Karpas-422 (cell line): Measurements from ENCODE around the gene GTSF1L. TPM values are rescaled to one million over a fixed set of nuclear protein-coding genes. Genes with fewer than 3 reads are reported as not detected.
"Not testable (repeated sequence)": the region's sequence is repeated elsewhere in the genome, so short reads cannot be mapped to it uniquely, and the experiment has no call there.

Source experiments
- DNase-seq: peaks from one replicate; pipeline ENCODE4 v3.0.0-alpha.2; 2015
- H2AFZ ChIP-seq: fragments of 200-600 bp; sonication (generic); 2 replicates; pipeline ENCODE4 v1.6.1; 2014; ENCODE audit warnings: antibody characterized with exemption, low read length, mixed read lengths
- H3K27ac ChIP-seq: fragments of 200-600 bp; sonication (generic); 2 replicates; pipeline ENCODE4 v1.5.1; 2014; ENCODE audit warnings: mild to moderate bottlenecking, low read length, moderate library complexity
- H3K27me3 ChIP-seq: fragments of 200-600 bp; sonication (generic); 2 replicates; pipeline ENCODE4 v1.6.1; 2014; ENCODE audit warnings: low read length, mixed read lengths
- H3K36me3 ChIP-seq: fragments of 200-600 bp; sonication (generic); 2 replicates; pipeline ENCODE4 v1.6.1; 2014; ENCODE audit warnings: low read length, mixed read lengths; ENCODE audit not compliant: insufficient read depth
- H3K4me1 ChIP-seq: fragments of 200-600 bp; sonication (generic); 2 replicates; pipeline ENCODE4 v1.6.1; 2014; ENCODE audit warnings: mild to moderate bottlenecking, low read length, mixed read lengths
- H3K4me2 ChIP-seq: fragments of 200-600 bp; sonication (generic); 2 replicates; pipeline ENCODE4 v1.6.1; 2014; ENCODE audit warnings: low read length, low read depth, mild to moderate bottlenecking; ENCODE audit not compliant: poor library complexity, severe bottlenecking
- H3K4me3 ChIP-seq: fragments of 200-600 bp; sonication (generic); 2 replicates; pipeline ENCODE4 v1.5.1; 2014; ENCODE audit warnings: mild to moderate bottlenecking, antibody characterized with exemption, low read length, mixed read lengths
- H3K79me2 ChIP-seq: fragments of 200-600 bp; sonication (generic); 2 replicates; pipeline ENCODE4 v1.6.1; 2014; ENCODE audit warnings: mild to moderate bottlenecking, low read length, mixed read lengths
- H3K9ac ChIP-seq: fragments of 200-600 bp; sonication (generic); 2 replicates; pipeline ENCODE4 v1.6.0; 2014; ENCODE audit warnings: low read length
- H3K9me2 ChIP-seq: fragments of 200-600 bp; sonication (generic), shearing (Covaris generic); replicated peaks from 2 replicates; pipeline ENCODE4 v1.6.0; 2014; ENCODE audit warnings: mild to moderate bottlenecking, low read length, moderate library complexity; ENCODE audit not compliant: insufficient read depth
- H3K9me3 ChIP-seq: fragments of 300-700, 200-600 bp; sonication (generic); 2 replicates; pipeline ENCODE4 v1.6.1; 2014; ENCODE audit warnings: low read length, mixed read lengths
- H4K20me1 ChIP-seq: fragments of 200-600 bp; sonication (generic); 2 replicates; pipeline ENCODE4 v1.6.1; 2014; ENCODE audit warnings: mild to moderate bottlenecking, antibody characterized with exemption, low read length, low read depth; ENCODE audit not compliant: insufficient read depth
- total RNA-seq: library from RNA; depleted of rRNA; stranded (reverse); fragments of >200 nt; shearing (Covaris generic); gene quantifications from 2 replicates; pipeline ENCODE4 v1.2.3, GENCODE V29; 2014; ENCODE audit warnings: low replicate concordance

GTSF1L gene
- total RNA-seq, 1 experiment from 2014 or later: not detected

DNA sequence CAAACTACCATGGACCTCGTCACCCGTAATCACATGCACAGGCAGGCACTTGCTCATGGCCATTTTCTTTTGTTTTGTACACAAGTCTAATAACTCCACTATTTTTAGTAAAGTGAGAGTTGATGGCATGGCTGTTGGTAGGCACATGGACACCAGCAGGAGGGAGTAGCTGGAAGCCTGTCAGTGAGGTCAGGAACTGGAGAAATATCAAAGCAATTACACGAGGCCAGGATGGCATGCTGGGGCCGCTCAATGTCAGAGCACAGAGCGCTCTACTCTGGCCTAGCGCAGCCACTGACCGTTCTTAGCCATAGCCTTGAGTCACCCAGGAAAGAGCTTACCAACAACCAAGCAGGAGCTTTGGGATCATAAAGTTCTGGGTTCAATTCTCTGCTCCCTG is 36.1 kb upstream of the GTSF1L start:
- Histone ChIP-seq H3K79me2 (no peaks in the 10 kb centered on the region), H3K9ac (no peak overlapping the region), H3K27ac (no peak overlapping the region), H3K36me3 (no peaks in the 10 kb centered on the region), H3K4me2 (no peak overlapping the region), H3K4me3 (no peak overlapping the region), H3K27me3 (no peaks in the 10 kb centered on the region), H2AFZ (no peak overlapping the region), H4K20me1 (no peaks in the 10 kb centered on the region), H3K9me2 (no peaks in the 10 kb centered on the region), H3K4me1 (peaks cover 1% of the 10 kb centered on the region; the same call in 1 of the 2 replicates), H3K9me3 (no peaks in the 10 kb centered on the region)
- no peak for DNase-seq

DNA sequence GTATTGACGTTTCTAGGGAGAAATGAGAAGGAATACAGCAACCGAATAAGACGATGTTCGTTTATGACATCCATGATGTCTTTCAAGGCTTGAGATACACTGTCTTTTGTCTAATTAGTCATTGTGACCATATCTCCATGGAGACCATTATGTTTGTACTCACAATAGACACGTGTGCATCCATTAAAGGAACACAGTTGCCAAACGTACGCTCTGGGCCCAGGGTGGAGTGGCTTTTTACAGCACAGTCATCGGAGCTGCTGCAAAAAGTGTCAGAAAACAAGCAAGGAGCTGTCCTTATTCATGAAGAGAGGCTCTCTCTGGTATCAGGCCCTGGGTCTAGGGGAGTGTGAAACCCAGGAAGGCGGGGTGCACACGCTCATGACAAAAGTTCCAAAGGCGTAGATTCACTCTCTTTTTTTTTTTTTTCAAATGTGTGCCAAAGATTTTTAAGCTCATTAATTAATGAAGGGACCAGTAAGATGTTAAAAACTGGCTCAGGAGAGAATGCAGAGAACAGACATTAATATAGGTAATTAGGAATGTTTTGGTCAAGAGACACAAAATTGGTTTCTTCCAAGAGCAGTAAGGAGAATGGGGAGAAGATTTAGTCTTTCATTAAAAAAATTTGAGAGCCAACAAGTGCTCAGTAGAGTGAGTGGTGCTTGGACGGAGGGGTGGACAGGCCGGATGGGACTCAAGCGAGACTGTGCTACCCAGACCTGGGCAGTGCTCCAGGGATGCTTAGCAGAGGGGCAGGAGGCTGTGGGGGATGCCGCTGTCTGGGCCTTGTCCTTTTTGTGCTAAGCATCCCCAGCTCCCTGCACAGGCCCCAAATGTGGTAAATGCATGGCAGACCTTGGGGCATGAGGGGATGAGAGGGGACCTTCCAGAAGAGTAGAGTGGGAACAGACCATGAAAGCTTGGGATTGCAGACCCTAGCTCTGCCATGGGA is 34.9 kb upstream of the GTSF1L start:
- Histone ChIP-seq H3K9me2 (no peaks in the 10 kb centered on the region), H3K27me3 (no peaks in the 10 kb centered on the region), H3K79me2 (no peaks in the 10 kb centered on the region), H2AFZ (no peak overlapping the region), H3K4me3 (no peak overlapping the region), H3K36me3 (no peaks in the 10 kb centered on the region), H3K9ac (no peak overlapping the region), H4K20me1 (no peaks in the 10 kb centered on the region), H3K27ac (no peak overlapping the region), H3K4me2 (no peak overlapping the region), H3K4me1 (no peaks in the 10 kb centered on the region), H3K9me3 (no peaks in the 10 kb centered on the region)
- DNase-seq: no peak

DNA sequence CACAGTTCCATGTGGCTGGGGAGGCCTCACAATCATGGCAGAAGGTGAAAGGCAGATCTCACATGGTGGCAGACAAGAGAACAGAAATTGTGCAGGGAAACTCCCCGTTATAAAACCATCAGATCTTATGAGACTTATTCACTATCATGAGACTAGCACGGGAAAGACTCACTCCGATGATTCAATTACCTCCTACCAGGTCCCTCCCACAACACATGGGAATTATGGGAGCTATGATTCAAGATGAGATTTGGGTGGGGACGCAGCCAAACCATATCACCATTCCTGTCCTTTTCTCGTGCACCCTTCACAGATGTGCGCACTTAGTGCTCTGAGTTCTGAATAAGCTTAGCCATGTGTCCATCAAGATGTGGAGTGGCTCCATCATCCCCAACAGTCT is 31.1 kb upstream of the GTSF1L start:
- not testable (repeated sequence) for H4K20me1 ChIP-seq, H3K27me3 ChIP-seq, H3K36me3 ChIP-seq, H3K9me2 ChIP-seq, H3K27ac ChIP-seq, H3K79me2 ChIP-seq, H3K9me3 ChIP-seq, H3K4me3 ChIP-seq, H3K4me1 ChIP-seq, H2AFZ ChIP-seq, H3K9ac ChIP-seq, DNase-seq, H3K4me2 ChIP-seq

DNA sequence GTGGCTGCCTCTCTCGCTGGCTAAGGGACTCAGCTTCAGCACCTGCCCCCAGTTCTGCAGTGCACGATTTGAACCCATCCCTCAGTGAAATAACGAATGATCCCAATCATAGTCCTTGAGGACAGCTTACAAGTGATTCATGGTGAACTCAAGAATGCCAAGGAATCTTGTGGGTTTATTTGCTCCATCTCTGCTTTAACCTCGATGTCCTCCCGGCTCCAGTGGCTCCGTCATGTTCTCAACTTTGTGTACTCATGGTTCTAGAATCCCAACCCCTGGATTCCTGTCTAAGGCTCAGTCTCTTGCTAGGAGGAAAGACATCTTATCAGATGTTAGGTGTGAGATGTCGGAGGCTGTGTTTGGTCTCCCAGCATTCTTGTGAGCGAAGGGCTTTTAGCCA is 29.0 kb upstream of the GTSF1L start:
- no peak overlapping the region for H2AFZ ChIP-seq
- H3K36me3 ChIP-seq: no peaks in the 10 kb centered on the region
- no peak overlapping the region for H3K4me2 ChIP-seq
- no peaks in the 10 kb centered on the region for H4K20me1 ChIP-seq
- H3K9me3 ChIP-seq: no peaks in the 10 kb centered on the region
- no peak for DNase-seq
- H3K9ac ChIP-seq: no peak overlapping the region
- H3K9me2 ChIP-seq: no peaks in the 10 kb centered on the region
- peaks cover 20% of the 10 kb centered on the region for H3K4me1 ChIP-seq
- no peak overlapping the region for H3K27ac ChIP-seq
- no peaks in the 10 kb centered on the region for H3K27me3 ChIP-seq
- H3K79me2 ChIP-seq: no peaks in the 10 kb centered on the region
- H3K4me3 ChIP-seq: no peak overlapping the region

DNA sequence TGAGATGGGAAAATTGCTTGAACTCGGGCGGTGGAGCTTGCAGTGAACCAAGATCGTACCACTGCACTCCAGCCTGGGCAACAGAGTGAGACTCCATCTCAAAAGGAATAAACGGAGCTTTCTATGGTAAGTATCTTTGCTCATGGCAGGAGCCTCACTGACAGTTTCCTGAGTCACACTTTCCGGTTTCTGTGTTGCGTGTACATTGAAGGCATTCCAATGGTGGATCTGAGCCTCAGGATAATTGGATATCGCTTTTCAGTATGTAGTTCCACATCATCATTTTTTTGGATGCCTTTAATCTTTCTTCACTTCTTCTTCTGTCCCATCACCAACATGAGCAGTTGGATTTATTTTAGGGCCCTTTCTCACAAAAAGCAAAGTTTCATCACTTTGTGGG is 28.6 kb upstream of the GTSF1L start:
- peaks cover 22% of the 10 kb centered on the region for H3K4me1 ChIP-seq
- H3K79me2 ChIP-seq: no peaks in the 10 kb centered on the region
- no peaks in the 10 kb centered on the region for H3K27me3 ChIP-seq
- H4K20me1 ChIP-seq: no peaks in the 10 kb centered on the region
- H3K4me3 ChIP-seq: no peak overlapping the region
- no peak overlapping the region for H2AFZ ChIP-seq
- no peaks in the 10 kb centered on the region for H3K36me3 ChIP-seq
- no peak overlapping the region for H3K27ac ChIP-seq
- H3K4me2 ChIP-seq: no peak overlapping the region
- no peak overlapping the region for H3K9ac ChIP-seq
- H3K9me3 ChIP-seq: no peaks in the 10 kb centered on the region
- no peaks in the 10 kb centered on the region for H3K9me2 ChIP-seq
- no peak for DNase-seq

DNA sequence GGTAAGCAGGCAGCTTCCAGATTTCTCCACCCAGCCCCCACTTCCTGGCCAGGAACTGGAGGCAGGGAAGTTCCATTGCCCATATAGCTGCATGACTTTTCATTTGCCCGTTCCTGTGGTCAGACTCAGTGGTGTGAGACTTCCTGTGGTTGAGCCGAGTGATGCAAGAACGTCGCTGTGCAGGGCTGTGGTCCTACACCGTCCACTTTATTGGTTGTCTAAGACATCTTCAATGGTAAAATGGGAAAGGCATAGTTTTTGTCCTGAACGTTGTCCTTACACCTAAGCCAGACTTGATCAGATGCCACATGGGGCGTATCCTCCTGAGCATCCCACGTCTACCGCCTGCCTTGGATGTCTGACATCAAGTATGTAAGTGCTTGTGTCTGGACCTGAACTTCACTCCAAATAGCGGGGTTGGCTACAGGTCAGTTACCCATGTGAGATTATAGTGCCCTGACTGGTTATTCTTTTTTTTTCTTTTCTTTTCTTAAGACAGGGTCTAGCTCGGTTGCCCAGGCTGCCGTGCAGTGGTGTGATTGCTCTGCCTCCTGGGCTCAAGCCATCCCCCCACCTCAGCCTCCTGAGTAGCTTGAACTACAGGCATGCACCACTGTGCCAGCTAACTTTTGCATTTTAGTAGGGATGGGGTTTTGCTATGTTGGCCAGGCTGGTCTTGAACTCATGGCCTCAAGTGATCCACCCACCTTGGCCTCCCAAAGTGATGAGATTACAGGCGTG is 25.9 kb upstream of the GTSF1L start:
- Histone ChIP-seq H4K20me1 (no peaks in the 10 kb centered on the region), H3K36me3 (no peaks in the 10 kb centered on the region), H3K4me1 (peaks cover 29% of the 10 kb centered on the region), H3K27me3 (no peaks in the 10 kb centered on the region), H3K9me2 (no peaks in the 10 kb centered on the region), H2AFZ (no peak overlapping the region; the same call in 1 of the 2 replicates), H3K27ac (no peak overlapping the region), H3K9me3 (no peaks in the 10 kb centered on the region), H3K4me2 (no peak overlapping the region), H3K4me3 (no peak overlapping the region), H3K9ac (peak overlapping the region; percentile 25; the same call in 1 of the 2 replicates), H3K79me2 (no peaks in the 10 kb centered on the region)
- DNase-seq: no peak

DNA sequence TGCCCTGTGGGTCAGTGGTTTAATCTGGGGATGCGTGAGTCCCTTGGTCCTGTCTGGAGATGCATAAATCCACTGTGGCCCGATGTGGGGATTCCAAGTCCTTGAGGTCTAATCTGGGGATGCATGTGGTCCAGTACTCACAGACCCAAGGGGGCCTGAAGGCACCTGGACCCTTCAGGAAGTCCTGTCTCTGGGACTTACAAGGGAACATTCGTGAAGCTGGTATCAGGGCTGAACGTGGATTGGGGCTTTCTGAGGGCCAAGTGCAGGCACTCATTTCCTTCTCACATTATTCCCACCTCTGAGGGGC is 25.2 kb upstream of the GTSF1L start:
- H3K27ac ChIP-seq: no peak overlapping the region
- no peaks in the 10 kb centered on the region for H3K9me3 ChIP-seq
- no peaks in the 10 kb centered on the region for H3K27me3 ChIP-seq
- no peaks in the 10 kb centered on the region for H3K79me2 ChIP-seq
- no peak overlapping the region; the same call in 1 of the 2 replicates for H2AFZ ChIP-seq
- no peak for DNase-seq
- H3K36me3 ChIP-seq: no peaks in the 10 kb centered on the region
- no peak overlapping the region for H3K9ac ChIP-seq
- no peaks in the 10 kb centered on the region for H4K20me1 ChIP-seq
- H3K4me1 ChIP-seq: peaks cover 29% of the 10 kb centered on the region
- H3K4me3 ChIP-seq: no peak overlapping the region
- no peak overlapping the region for H3K4me2 ChIP-seq
- H3K9me2 ChIP-seq: no peaks in the 10 kb centered on the region
